Measurements from ENCODE around the gene RNF220. TPM values are rescaled to one million over a fixed set of nuclear protein-coding genes. Genes with fewer than 3 reads are reported as not detected.

Gene RNF220
- polyA plus RNA-seq, 1 of the 3 experiments (the other 2 are of a cell fraction): 83.7 TPM

GRCh38 chr1:44624268-44624901 lies 219.3 kb downstream of the RNF220 start:
- ChIA-PET POLR2A (interaction anchor here (1.3 kb wide), 1 partner anchor 9 kb away, joined by 3 read pairs; no protein-coding TSS in a partner anchor), CTCF (interaction anchor here (1.2 to 2.6 kb wide), 5 partner anchors 14 to 29 kb away, joined by 4 to 10 read pairs (median 6); no protein-coding TSS in a partner anchor)
- H3K4me1 ChIP-seq (ENCODE audit: control insufficient read depth in 1 of 2, insufficient read depth in 2 of 2, low read depth in 1 of 2, low read length in 1 of 2): peaks cover 0 to 13% of the 10 kb centered on the region in 2 experiments; a peak in 2 of 4 replicates
- no peak for DNase-seq
- H3K4me3 ChIP-seq (ENCODE audit: low read depth in 2 of 2, low read length in 1 of 2): no peak overlapping the region
- no peaks in the 10 kb centered on the region for H3K9me2 ChIP-seq
- H3K27me3 ChIP-seq (ENCODE audit: insufficient read depth): no peaks in the 10 kb centered on the region
- H3K36me3 ChIP-seq (replicated peaks in 1 of 2; ENCODE audit: control insufficient read depth in 1 of 2, insufficient read depth in 2 of 2, low read length in 1 of 2): no peaks in the 10 kb centered on the region
- no peaks in the 10 kb centered on the region for H3K79me2 ChIP-seq (ENCODE audit: insufficient read depth)
- no peak overlapping the region for H2AFZ ChIP-seq (ENCODE audit: low read depth)
- H3F3A ChIP-seq (replicated peaks; ENCODE audit: insufficient read depth): peaks cover 11% of the 10 kb centered on the region
- H3K27ac ChIP-seq (ENCODE audit: low read depth in 2 of 2, low read length in 1 of 2): no peak overlapping the region
- H3K4me2 ChIP-seq: no peak overlapping the region
- WGBS (ENCODE audit: low lambda C conversion rate): 79% methylated on average over 12 of the region's 12 CpGs
- H3K9me3 ChIP-seq: no peaks in the 10 kb centered on the region
- H3K9ac ChIP-seq: no peak overlapping the region
- H4K20me1 ChIP-seq (ENCODE audit: insufficient read depth): no peaks in the 10 kb centered on the region
- no peak for TF ChIP-seq YY1 (IDR thresholded peaks at IDR 0.05; ENCODE audit: low read depth)
- no peak for TF ChIP-seq SIN3A (IDR thresholded peaks at IDR 0.05; ENCODE audit: borderline replicate concordance, low read depth, low read length)
- TF ChIP-seq RCOR1 (IDR thresholded peaks at IDR 0.05; ENCODE audit: low read length): no peak
- no peak for TF ChIP-seq FOSL2 (IDR thresholded peaks at IDR 0.05; ENCODE audit: borderline replicate concordance, low read depth)
- TF ChIP-seq RXRA (IDR thresholded peaks at IDR 0.05; ENCODE audit: borderline replicate concordance, low read depth): no peak
- TF ChIP-seq TEAD4 (IDR thresholded peaks at IDR 0.05; ENCODE audit: borderline replicate concordance, insufficient read depth): no peak
- no peak for TF ChIP-seq FOXM1 (IDR thresholded peaks at IDR 0.05; ENCODE audit: low read depth)
- TF ChIP-seq USF1 (IDR thresholded peaks at IDR 0.05; ENCODE audit: borderline replicate concordance, low read depth): no peak
- no peak for TF ChIP-seq REST (IDR thresholded peaks at IDR 0.05; ENCODE audit: low read depth, low read length)
- no peak for TF ChIP-seq RAD21 (IDR thresholded peaks at IDR 0.05; ENCODE audit: low read length)
- no peak for TF ChIP-seq FOXJ3 (CRISPR knock-in tag; IDR thresholded peaks at IDR 0.05)
- TF ChIP-seq, protein P1, sequence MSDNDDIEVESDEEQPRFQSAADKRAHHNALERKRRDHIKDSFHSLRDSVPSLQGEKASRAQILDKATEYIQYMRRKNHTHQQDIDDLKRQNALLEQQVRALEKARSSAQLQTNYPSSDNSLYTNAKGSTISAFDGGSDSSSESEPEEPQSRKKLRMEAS (IDR thresholded peaks at IDR 0.05; ENCODE audit: low read depth): no peak
- no peak for TF ChIP-seq POLR2AphosphoS5 (IDR thresholded peaks at IDR 0.05; ENCODE audit: low read depth, low read length)

Data from SK-N-SH (cell line).